AG10803 (cell line): ENCODE measurements around the gene IVD.

Source experiments
- DNase-seq: peaks from one replicate; pipeline ENCODE4 v3.0.0; 2010; ENCODE audit warnings: low read depth
- H3K4me3 ChIP-seq: 2 replicates; pipeline ENCODE4 v1.5.1; 2011; ENCODE audit warnings: mild to moderate bottlenecking, low read length, control low read depth
- CTCF ChIP-seq: conservative IDR thresholded peaks from 2 replicates; pipeline ENCODE4 v1.5.1; 2011; ENCODE audit warnings: mild to moderate bottlenecking, low read length, control low read depth, inconsistent platforms

IVD gene

GRCh38 chr15:40425681-40426080 is 20.1 kb downstream of the IVD start:
- TF ChIP-seq CTCF, result no peak
- no peak for DNase-seq
- no peak overlapping the region for H3K4me3 ChIP-seq

GRCh38 chr15:40427188-40427587 is 21.6 kb downstream of the IVD start:
- TF ChIP-seq CTCF, result no peak
- no peak for DNase-seq
- H3K4me3 ChIP-seq, result no peak overlapping the region

GRCh38 chr15:40428185-40428584 is 22.6 kb downstream of the IVD start:
- DNase-seq, result no peak
- no peak overlapping the region for H3K4me3 ChIP-seq
- no peak for TF ChIP-seq CTCF

GRCh38 chr15:40429068-40429710 is 23.6 kb downstream of the IVD start:
- DNase-seq, result no peak
- no peak overlapping the region for H3K4me3 ChIP-seq
- TF ChIP-seq CTCF, result no peak

- peak overlapping the region; percentile 18; the same call in 1 of the 2 replicates for H3K4me3 ChIP-seq
- TF ChIP-seq CTCF, result no peak
- peak; percentile 64 for DNase-seq
Measured at GRCh38 chr15:40430271-40430805, 24.7 kb downstream of the IVD start.

DNA sequence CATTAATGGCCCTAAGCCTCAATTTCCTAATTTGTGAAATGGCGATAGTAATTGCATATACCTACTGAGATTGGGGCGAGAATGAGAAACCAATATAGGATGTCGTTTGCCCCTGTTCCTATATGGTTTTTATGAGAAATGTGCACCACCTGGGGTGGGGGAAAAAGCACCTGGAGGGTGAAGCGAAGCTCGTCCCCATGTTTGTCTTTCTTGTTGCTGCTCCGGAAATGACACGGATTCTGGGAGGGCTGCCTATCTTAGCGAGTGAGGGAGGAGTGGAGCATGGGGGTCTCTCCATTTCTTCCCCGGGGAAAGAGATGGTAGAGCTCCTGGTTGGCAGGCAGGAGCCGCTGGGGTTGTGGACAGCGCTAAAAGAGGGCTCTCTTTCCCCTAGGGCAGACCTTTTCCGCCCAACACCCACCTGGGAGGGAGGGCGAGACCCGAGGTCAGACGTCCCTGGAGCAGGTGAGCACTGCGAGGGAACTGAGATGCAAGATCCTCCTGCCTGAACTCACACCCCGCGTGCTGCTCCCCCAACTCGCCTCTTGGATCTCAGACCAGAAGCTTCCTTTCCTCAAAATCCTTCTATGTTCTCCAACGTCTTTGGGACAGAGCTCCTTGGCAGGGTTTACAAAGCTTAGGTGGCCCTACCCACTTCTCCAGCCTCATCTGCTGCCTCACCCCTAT is 29.6 kb downstream of the IVD start:
- no peak overlapping the region for H3K4me3 ChIP-seq
- no peak for TF ChIP-seq CTCF
- no peak for DNase-seq

GRCh38 chr15:40435710-40436089 is 30.1 kb downstream of the IVD start:
- DNase-seq, result no peak
- no peak overlapping the region for H3K4me3 ChIP-seq
- TF ChIP-seq CTCF, result no peak
